B cell (primary cell): ENCODE measurements around the gene BATF2. TPM values are rescaled to one million over a fixed set of nuclear protein-coding genes. Genes with fewer than 3 reads are reported as not detected.

ENCODE experiments used
- ATAC-seq: fragments of 200-7000 bp; cut with Tn5 transposase; one replicate; pipeline ENCODE4 v1.10.0; 2021; ENCODE audit warnings: low read depth, mild to moderate bottlenecking, moderate number of reproducible peaks, moderate library complexity
- CTCF ChIA-PET: fragments of 350-600 bp; sonication (Branson Sonifier 250); formaldehyde crosslinking; loops from one replicate; lab custom pipeline; 2021; ENCODE audit warnings: antibody characterized with exemption, inconsistent platforms; lab: Charles Lee
- POLR2A ChIA-PET: fragments of 350-600 bp; sonication (Branson Sonifier 250); formaldehyde crosslinking; loops from one replicate; lab custom pipeline; 2021; ENCODE audit warnings: antibody characterized with exemption; lab: Charles Lee
- DNase-seq: peaks from one replicate; pipeline ENCODE4 v3.0.0; 2013
- H2AFZ ChIP-seq: 2 replicates; pipeline ENCODE4 v1.6.1; 2012; ENCODE audit warnings: mild to moderate bottlenecking, low read depth, low read length; ENCODE audit not compliant: insufficient read depth, poor library complexity, severe bottlenecking
- H3K27ac ChIP-seq, 2 donors: 1 replicate in 1 of 2; 2 replicates in 1 of 2; pipeline ENCODE4 v1.5.1; 2012 to 2013; ENCODE audit warnings: low read length in 2 of 2, mild to moderate bottlenecking in 2 of 2, moderate library complexity in 1 of 2
- H3K27me3 ChIP-seq, 4 experiments: fragments of 200-600 bp in 1 of 4; sonication (generic) in 1 of 4; replicated peaks in 1 of 4; 1 replicate in 2 of 4; 2 replicates in 2 of 4; pipeline versions ENCODE4 v1.6.1 to v1.7.0; 2013 to 2016; ENCODE audit warnings: low read length in 3 of 4, mild to moderate bottlenecking in 2 of 4, mixed read lengths in 1 of 4, moderate library complexity in 1 of 4; ENCODE audit not compliant: insufficient read depth in 4 of 4, control insufficient read depth in 3 of 4; ENCODE audit errors: control extremely low read depth in 1 of 4
- H3K36me3 ChIP-seq, 2 experiments: replicated peaks in 1 of 2; 1 replicate in 1 of 2; 2 replicates in 1 of 2; pipeline versions ENCODE4 v1.6.1 to v1.7.1; 2013; ENCODE audit warnings: low read length in 1 of 2; ENCODE audit not compliant: insufficient read depth in 2 of 2, control insufficient read depth in 1 of 2; ENCODE audit errors: control extremely low read depth in 1 of 2, extremely low read depth in 1 of 2
- H3K4me1 ChIP-seq, 2 donors: fragments of 200-600 bp in 1 of 2; sonication (generic) in 1 of 2; 1 replicate in 1 of 2; 2 replicates in 1 of 2; pipeline versions ENCODE4 v1.5.1 to v1.6.1; 2013 to 2017; ENCODE audit warnings: low read length in 2 of 2; ENCODE audit not compliant: control insufficient read depth in 2 of 2, insufficient read depth in 2 of 2
- H3K4me2 ChIP-seq: replicated peaks from 2 replicates; pipeline ENCODE3; 2012; ENCODE audit warnings: mild to moderate bottlenecking, low read depth, low read length; ENCODE audit not compliant: poor library complexity, severe bottlenecking
- H3K4me3 ChIP-seq, 5 experiments: fragments of 200-600 bp in 1 of 5; sonication (generic) in 1 of 5; 1 replicate in 3 of 5; 2 replicates in 2 of 5; pipeline versions ENCODE4 v1.5.1 to v1.7.0; 2011 to 2016; ENCODE audit warnings: low read length in 4 of 5, mild to moderate bottlenecking in 4 of 5, low read depth in 2 of 5, control low read depth in 1 of 5, moderate library complexity in 1 of 5; ENCODE audit not compliant: insufficient read depth in 1 of 5; ENCODE audit errors: control extremely low read depth in 1 of 5, extremely low read depth in 1 of 5
- H3K79me2 ChIP-seq: fragments of 200-600 bp; sonication (generic); one replicate; pipeline ENCODE4 v1.6.0; 2016; ENCODE audit warnings: low read length; ENCODE audit not compliant: control insufficient read depth, insufficient read depth
- H3K9ac ChIP-seq: fragments of 200-600 bp; sonication (generic); 2 replicates; pipeline ENCODE4 v1.6.1; 2017; ENCODE audit warnings: mild to moderate bottlenecking, low read length, moderate library complexity
- H3K9me3 ChIP-seq, 3 donors: one replicate each; pipeline versions ENCODE4 v1.6.1 to v1.7.1; 2013; ENCODE audit warnings: low read length in 2 of 3; ENCODE audit not compliant: control insufficient read depth in 2 of 3, insufficient read depth in 1 of 3; ENCODE audit errors: control extremely low read depth in 1 of 3
- H4K20me1 ChIP-seq: 2 replicates; pipeline ENCODE4 v1.6.0; 2012; ENCODE audit warnings: mild to moderate bottlenecking, low read length; ENCODE audit not compliant: insufficient read depth, control insufficient read depth, poor library complexity, severe bottlenecking
- H3K27ac Mint-ChIP-seq: one replicate; pipeline ENCODE4 v1.8.0; 2021; ENCODE audit warnings: mixed read lengths
- H3K27me3 Mint-ChIP-seq: one replicate; pipeline ENCODE4 v1.8.0; 2021; ENCODE audit warnings: mixed read lengths
- H3K4me1 Mint-ChIP-seq: one replicate; pipeline ENCODE4 v1.8.0; 2021; ENCODE audit warnings: mixed read lengths
- H3K4me3 Mint-ChIP-seq: one replicate; pipeline ENCODE4 v1.8.0; 2021; ENCODE audit warnings: mixed read lengths
- H3K9me3 Mint-ChIP-seq: one replicate; pipeline ENCODE4 v1.8.0; 2022; ENCODE audit warnings: mixed read lengths; ENCODE audit not compliant: insufficient read depth
- EZH2 ChIP-seq: IDR thresholded peaks from 2 replicates; pipeline ENCODE4 v1.6.1; 2012; ENCODE audit warnings: borderline replicate concordance, low read depth, mild to moderate bottlenecking, moderate library complexity, low read length; ENCODE audit not compliant: insufficient read depth, poor library complexity, severe bottlenecking
- WGBS: methylation state at CpG from one replicate; pipeline ENCODE4 v1.1.5; 2013; ENCODE audit warnings: missing lambda C conversion rate; ENCODE audit not compliant: insufficient coverage; 5-methylcytosine and 5-hydroxymethylcytosine counted together
- intact Hi-C: fragments of 100-400 bp; cut with micrococcal nuclease; formaldehyde crosslinking; loops from one replicate; pipeline ENCODE4 v1.10.0; 2022
- polyA plus RNA-seq: library from polyadenylated mRNA; depleted of rRNA; stranded (reverse); fragments of >200 nt; gene quantifications from 2 replicates; pipeline ENCODE4 v1.2.3, GENCODE V29; 2012
- total RNA-seq, 2 donors: library from RNA; stranded (reverse); fragments of 120-200 nt in 1 of 2; gene quantifications; 1 replicate in 1 of 2; 2 replicates in 1 of 2; pipeline versions ENCODE4 v1.2.3 to v1.2.4, GENCODE V29; 2013 to 2022
- TF ChIP-seq, protein P1 (sequence below): fragments of 200-600 bp; IDR thresholded peaks from one replicate; pipeline ENCODE4 v1.8.0; 2022; ENCODE audit warnings: antibody characterized with exemption, mild to moderate bottlenecking

The BATF2 gene
- total and polyA plus RNA-seq, 2 donors (not counting 1 experiment from before 2014, with no cell fraction given), result 0.62 to 1.7 TPM

GRCh38 chr11:65003282-65003681, 6.5 kb upstream of the BATF2 start:
- H3K9me3 Mint-ChIP-seq, result no peaks in the 10 kb centered on the region
- 94% methylated on average over 7 of the region's 7 CpGs for WGBS
- peaks cover 0 to 3% (median 0%) of the 10 kb centered on the region in 4 experiments for H3K27me3 ChIP-seq
- H2AFZ ChIP-seq, result no peak overlapping the region
- H3K4me2 ChIP-seq, result no peak overlapping the region
- H3K4me1 ChIP-seq, result no peaks in the 10 kb centered on the region
- POLR2A ChIA-PET, result no interaction called here
- no peaks in the 10 kb centered on the region for H3K9me3 ChIP-seq
- DNase-seq (no peak), ATAC-seq (no peak)
- no peaks in the 10 kb centered on the region for H3K79me2 ChIP-seq
- no peaks in the 10 kb centered on the region for H3K27me3 Mint-ChIP-seq
- no peaks in the 10 kb centered on the region for H3K36me3 ChIP-seq
- no peak overlapping the region for H3K4me3 Mint-ChIP-seq
- no peak overlapping the region for H3K27ac ChIP-seq
- peaks cover 5% of the 10 kb centered on the region for H3K4me1 Mint-ChIP-seq
- CTCF ChIA-PET, result interaction anchor here (1.2 kb wide), 1 partner anchor 10 kb away, joined by 3 read pairs; no protein-coding TSS in a partner anchor
- H3K27ac Mint-ChIP-seq, result no peak overlapping the region
- no peak overlapping the region for H3K9ac ChIP-seq
- no peak overlapping the region for H3K4me3 ChIP-seq
- intact Hi-C loops, result no loop called here
- no peak for TF ChIP-seq EZH2
- TF ChIP-seq, protein P1, sequence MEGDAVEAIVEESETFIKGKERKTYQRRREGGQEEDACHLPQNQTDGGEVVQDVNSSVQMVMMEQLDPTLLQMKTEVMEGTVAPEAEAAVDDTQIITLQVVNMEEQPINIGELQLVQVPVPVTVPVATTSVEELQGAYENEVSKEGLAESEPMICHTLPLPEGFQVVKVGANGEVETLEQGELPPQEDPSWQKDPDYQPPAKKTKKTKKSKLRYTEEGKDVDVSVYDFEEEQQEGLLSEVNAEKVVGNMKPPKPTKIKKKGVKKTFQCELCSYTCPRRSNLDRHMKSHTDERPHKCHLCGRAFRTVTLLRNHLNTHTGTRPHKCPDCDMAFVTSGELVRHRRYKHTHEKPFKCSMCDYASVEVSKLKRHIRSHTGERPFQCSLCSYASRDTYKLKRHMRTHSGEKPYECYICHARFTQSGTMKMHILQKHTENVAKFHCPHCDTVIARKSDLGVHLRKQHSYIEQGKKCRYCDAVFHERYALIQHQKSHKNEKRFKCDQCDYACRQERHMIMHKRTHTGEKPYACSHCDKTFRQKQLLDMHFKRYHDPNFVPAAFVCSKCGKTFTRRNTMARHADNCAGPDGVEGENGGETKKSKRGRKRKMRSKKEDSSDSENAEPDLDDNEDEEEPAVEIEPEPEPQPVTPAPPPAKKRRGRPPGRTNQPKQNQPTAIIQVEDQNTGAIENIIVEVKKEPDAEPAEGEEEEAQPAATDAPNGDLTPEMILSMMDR, result no peak
- H4K20me1 ChIP-seq, result no peaks in the 10 kb centered on the region

DNA sequence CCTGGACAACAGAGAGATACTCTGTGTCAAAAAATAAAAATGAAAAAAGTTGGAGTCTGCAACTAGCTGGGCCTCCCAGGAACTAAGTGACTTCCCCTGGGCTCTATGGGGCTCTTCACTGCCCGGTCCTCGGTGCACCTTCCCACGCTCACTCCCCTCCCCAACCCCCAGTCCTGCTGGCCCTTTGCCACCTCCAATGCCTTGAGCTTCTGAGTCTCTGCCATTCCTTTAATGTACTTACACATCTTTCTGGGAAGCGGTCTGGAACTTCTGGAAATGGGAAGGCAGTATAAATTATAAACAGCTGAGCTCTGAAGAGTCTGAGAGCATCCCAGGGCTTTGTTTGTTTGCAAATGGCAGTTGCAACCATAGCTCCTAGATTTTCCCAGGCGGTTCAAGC, 5.9 kb upstream of the BATF2 start:
- no peak overlapping the region for H3K27ac ChIP-seq
- H2AFZ ChIP-seq, result no peak overlapping the region
- ChIA-PET POLR2A (no interaction called here), CTCF (interaction anchor here (1.2 to 1.5 kb wide), 2 partner anchors 10 to 156 kb away, joined by 3 to 4 read pairs; no protein-coding TSS in a partner anchor)
- no peaks in the 10 kb centered on the region for H3K36me3 ChIP-seq
- Mint-ChIP-seq H3K27me3 (no peaks in the 10 kb centered on the region), H3K4me3 (no peak overlapping the region), H3K27ac (no peak overlapping the region), H3K4me1 (peaks cover 9% of the 10 kb centered on the region), H3K9me3 (no peaks in the 10 kb centered on the region)
- intact Hi-C loops, result no loop called here
- peaks cover 0 to 3% (median 0%) of the 10 kb centered on the region in 4 experiments for H3K27me3 ChIP-seq
- no peak overlapping the region for H3K4me2 ChIP-seq
- no peaks in the 10 kb centered on the region for H3K79me2 ChIP-seq
- ATAC-seq, result no peak
- WGBS, result 94% methylated on average over 3 of the region's 5 CpGs
- no peaks in the 10 kb centered on the region for H3K9me3 ChIP-seq
- no peak overlapping the region for H3K4me3 ChIP-seq
- H4K20me1 ChIP-seq, result no peaks in the 10 kb centered on the region
- no peak for TF ChIP-seq EZH2
- TF ChIP-seq, protein P1, result no peak
- no peaks in the 10 kb centered on the region for H3K4me1 ChIP-seq
- DNase-seq, result no peak
- no peak overlapping the region for H3K9ac ChIP-seq
